SU-DHL-6 (cell line): ENCODE measurements around the gene AGBL4.

ENCODE experiments used
- H2AFZ ChIP-seq: fragments of 200-600 bp; sonication (generic); 2 replicates; pipeline ENCODE4 v1.6.1; 2014; ENCODE audit warnings: low read depth, mild to moderate bottlenecking, moderate library complexity, mixed read lengths, antibody characterized with exemption, low read length; ENCODE audit not compliant: severe bottlenecking
- H3F3A ChIP-seq: fragments of 200-600 bp; shearing (Covaris generic); 2 replicates; pipeline ENCODE4 v1.6.0; 2016; ENCODE audit warnings: antibody characterized with exemption, mild to moderate bottlenecking; ENCODE audit not compliant: insufficient read depth
- H3K27ac ChIP-seq: fragments of 200-600 bp; sonication (generic); 2 replicates; pipeline ENCODE4 v1.5.1; 2016; ENCODE audit warnings: low read depth, mild to moderate bottlenecking, low read length, moderate library complexity, mixed read lengths
- H3K27me3 ChIP-seq: fragments of 200-600 bp; sonication (generic), shearing (Covaris generic); 2 replicates; pipeline ENCODE4 v1.6.0; 2014; ENCODE audit warnings: mild to moderate bottlenecking, low read length
- H3K36me3 ChIP-seq: fragments of 200-600 bp; sonication (generic); 2 replicates; pipeline ENCODE4 v1.6.1; 2014; ENCODE audit warnings: mild to moderate bottlenecking, low read length, mixed read lengths
- H3K4me2 ChIP-seq: fragments of 300-600, 200-600 bp; shearing (Covaris generic), sonication (generic); 2 replicates; pipeline ENCODE4 v1.6.0; 2014; ENCODE audit warnings: low read length, low read depth, mild to moderate bottlenecking; ENCODE audit not compliant: poor library complexity, severe bottlenecking
- H3K4me3 ChIP-seq: fragments of 200-600 bp; sonication (generic); 2 replicates; pipeline ENCODE4 v1.5.1; 2014; ENCODE audit warnings: antibody characterized with exemption, low read length, mild to moderate bottlenecking, mixed read lengths; ENCODE audit not compliant: insufficient read depth, poor library complexity, severe bottlenecking
- H3K79me2 ChIP-seq: fragments of 200-600 bp; sonication (generic); 2 replicates; pipeline ENCODE4 v1.6.1; 2014; ENCODE audit warnings: mild to moderate bottlenecking, low read length, moderate library complexity; ENCODE audit not compliant: insufficient read depth
- H3K9ac ChIP-seq: fragments of 200-600 bp; sonication (generic); 2 replicates; pipeline ENCODE4 v1.7.0; 2014; ENCODE audit warnings: mild to moderate bottlenecking, low read length
- H3K9me2 ChIP-seq: fragments of 200-600 bp; sonication (generic); replicated peaks from 2 replicates; pipeline ENCODE4 v1.6.1; 2014; ENCODE audit warnings: low read length; ENCODE audit not compliant: insufficient read depth
- H3K9me3 ChIP-seq: fragments of 200-600 bp; sonication (generic); 2 replicates; pipeline ENCODE4 v1.6.1; 2014; ENCODE audit warnings: low read length, mixed read lengths; ENCODE audit not compliant: insufficient read depth
- H4K20me1 ChIP-seq: fragments of 200-600 bp; sonication (generic); 2 replicates; pipeline ENCODE4 v1.6.1; 2014; ENCODE audit warnings: low read depth, mild to moderate bottlenecking, antibody characterized with exemption, low read length, moderate library complexity, mixed read lengths
- EZH2phosphoT487 ChIP-seq: fragments of 200-600 bp; sonication (generic), shearing (Covaris generic); conservative IDR thresholded peaks from 2 replicates; pipeline ENCODE4 v1.6.1; 2018; ENCODE audit warnings: mild to moderate bottlenecking, antibody characterized with exemption, low read length, moderate library complexity, mixed read lengths
- TF ChIP-seq, protein P1 (sequence below): fragments of 200-600 bp; sonication (generic); IDR thresholded peaks from one replicate; pipeline ENCODE4 v1.5.1; 2017; ENCODE audit warnings: antibody characterized with exemption, mild to moderate bottlenecking, low read length, moderate library complexity; ENCODE audit not compliant: insufficient read depth, poor library complexity, severe bottlenecking

Gene AGBL4

GRCh38 chr1:48548985-48549384 is 1474.8 kb downstream of the AGBL4 start:
- no peak overlapping the region for H2AFZ ChIP-seq
- H3K4me2 ChIP-seq, result no peak overlapping the region
- no peak for TF ChIP-seq EZH2phosphoT487
- TF ChIP-seq, protein P1, sequence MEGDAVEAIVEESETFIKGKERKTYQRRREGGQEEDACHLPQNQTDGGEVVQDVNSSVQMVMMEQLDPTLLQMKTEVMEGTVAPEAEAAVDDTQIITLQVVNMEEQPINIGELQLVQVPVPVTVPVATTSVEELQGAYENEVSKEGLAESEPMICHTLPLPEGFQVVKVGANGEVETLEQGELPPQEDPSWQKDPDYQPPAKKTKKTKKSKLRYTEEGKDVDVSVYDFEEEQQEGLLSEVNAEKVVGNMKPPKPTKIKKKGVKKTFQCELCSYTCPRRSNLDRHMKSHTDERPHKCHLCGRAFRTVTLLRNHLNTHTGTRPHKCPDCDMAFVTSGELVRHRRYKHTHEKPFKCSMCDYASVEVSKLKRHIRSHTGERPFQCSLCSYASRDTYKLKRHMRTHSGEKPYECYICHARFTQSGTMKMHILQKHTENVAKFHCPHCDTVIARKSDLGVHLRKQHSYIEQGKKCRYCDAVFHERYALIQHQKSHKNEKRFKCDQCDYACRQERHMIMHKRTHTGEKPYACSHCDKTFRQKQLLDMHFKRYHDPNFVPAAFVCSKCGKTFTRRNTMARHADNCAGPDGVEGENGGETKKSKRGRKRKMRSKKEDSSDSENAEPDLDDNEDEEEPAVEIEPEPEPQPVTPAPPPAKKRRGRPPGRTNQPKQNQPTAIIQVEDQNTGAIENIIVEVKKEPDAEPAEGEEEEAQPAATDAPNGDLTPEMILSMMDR, result no peak

GRCh38 chr1:48547561-48548220 is 1476.1 kb downstream of the AGBL4 start:
- Histone ChIP-seq H3K4me2 (no peak overlapping the region), H3F3A (no peaks in the 10 kb centered on the region), H2AFZ (no peak overlapping the region), H3K36me3 (no peaks in the 10 kb centered on the region), H3K27me3 (no peaks in the 10 kb centered on the region), H3K9me3 (no peaks in the 10 kb centered on the region), H3K79me2 (no peaks in the 10 kb centered on the region), H4K20me1 (no peaks in the 10 kb centered on the region), H3K9me2 (no peaks in the 10 kb centered on the region), H3K27ac (no peak overlapping the region), H3K4me3 (no peak overlapping the region), H3K9ac (no peak overlapping the region)
- no peak for TF ChIP-seq EZH2phosphoT487
- TF ChIP-seq, protein P1, result no peak

More at GRCh38 chr1:48548985-48549384, 1474.8 kb downstream of the AGBL4 start:
- Histone ChIP-seq H3K27ac (no peak overlapping the region), H3K36me3 (no peaks in the 10 kb centered on the region), H3F3A (no peaks in the 10 kb centered on the region), H3K27me3 (no peaks in the 10 kb centered on the region), H3K9me2 (no peaks in the 10 kb centered on the region), H3K79me2 (no peaks in the 10 kb centered on the region), H4K20me1 (no peaks in the 10 kb centered on the region), H3K9me3 (no peaks in the 10 kb centered on the region), H3K4me3 (no peak overlapping the region), H3K9ac (no peak overlapping the region)

GRCh38 chr1:48543854-48544253 is 1479.9 kb downstream of the AGBL4 start:
- Histone ChIP-seq H3K27me3 (no peaks in the 10 kb centered on the region), H3K79me2 (no peaks in the 10 kb centered on the region), H3K36me3 (no peaks in the 10 kb centered on the region), H2AFZ (no peak overlapping the region), H4K20me1 (no peaks in the 10 kb centered on the region), H3K9me3 (no peaks in the 10 kb centered on the region), H3K9ac (no peak overlapping the region), H3K4me2 (no peak overlapping the region), H3K4me3 (no peak overlapping the region), H3K27ac (no peak overlapping the region), H3K9me2 (no peaks in the 10 kb centered on the region), H3F3A (no peaks in the 10 kb centered on the region)
- no peak for TF ChIP-seq EZH2phosphoT487

- no peaks in the 10 kb centered on the region for H3F3A ChIP-seq
- H3K9ac ChIP-seq, result no peak overlapping the region
- no peak overlapping the region for H3K4me3 ChIP-seq
- no peak overlapping the region for H3K27ac ChIP-seq
- H3K36me3 ChIP-seq, result no peaks in the 10 kb centered on the region
- H3K79me2 ChIP-seq, result no peaks in the 10 kb centered on the region
- H3K9me2 ChIP-seq, result no peaks in the 10 kb centered on the region
- no peaks in the 10 kb centered on the region for H3K9me3 ChIP-seq
- TF ChIP-seq, protein P1, result no peak
- TF ChIP-seq EZH2phosphoT487, result no peak
- no peak overlapping the region for H3K4me2 ChIP-seq
- H2AFZ ChIP-seq, result no peak overlapping the region
- no peaks in the 10 kb centered on the region for H4K20me1 ChIP-seq
- no peaks in the 10 kb centered on the region for H3K27me3 ChIP-seq
Observed at GRCh38 chr1:48540587-48540986, 1483.2 kb downstream of the AGBL4 start.
